Cardiac muscle cell (in vitro differentiated cells and primary cell): Measurements from ENCODE around the gene SLC50A1. TPM values are rescaled to one million over a fixed set of nuclear protein-coding genes. Genes with fewer than 3 reads are reported as not detected.

Experiments used
- DNase-seq, 2 donors: peaks; one replicate each; pipeline versions ENCODE4 v3.0.0 to v3.0.0-alpha.2; 2010 to 2017; ENCODE audit warnings: low read depth in 1 of 2, low spot score in 1 of 2
- H3K27ac ChIP-seq: fragments of 200-600 bp; sonication (generic); 2 replicates; pipeline ENCODE4 v1.5.1; 2016
- H3K27me3 ChIP-seq: fragments of 200-600 bp; sonication (generic); 2 replicates; pipeline ENCODE4 v1.6.0; 2016; ENCODE audit warnings: control low read depth
- H3K36me3 ChIP-seq: fragments of 200-600 bp; sonication (generic); 2 replicates; pipeline ENCODE4 v1.5.1; 2016; ENCODE audit warnings: control low read depth
- H3K4me1 ChIP-seq: fragments of 200-600 bp; sonication (generic); 2 replicates; pipeline ENCODE4 v1.8.1; 2017; ENCODE audit warnings: low read depth, mild to moderate bottlenecking, mixed run types
- H3K4me3 ChIP-seq: fragments of 200-600 bp; sonication (generic); 2 replicates; pipeline ENCODE4 v1.5.1; 2016; ENCODE audit warnings: mild to moderate bottlenecking
- H3K9me3 ChIP-seq: fragments of 200-600 bp; sonication (generic); 2 replicates; pipeline ENCODE4 v1.5.1; 2017; ENCODE audit warnings: low read depth, mild to moderate bottlenecking, control low read depth
- polyA plus RNA-seq: library from polyadenylated mRNA; unstranded; fragments of >200 nt; fragmentation: Nextera tagmentation; extraction: Ambion mirVana; gene quantifications from 2 replicates; pipeline ENCODE4 v1.2.1, GENCODE V29; 2016
- total RNA-seq: library from RNA; depleted of rRNA; stranded (reverse); fragments of >200 nt; gene quantifications from 2 replicates; pipeline ENCODE4 v1.2.3, GENCODE V29; 2016
- TF ChIP-seq, protein P1 (sequence below): IDR thresholded peaks from 2 replicates; pipeline ENCODE4 v1.5.1; 2012; ENCODE audit warnings: low read depth, mild to moderate bottlenecking, low read length

SLC50A1 gene
- total and polyA plus RNA-seq, 2 experiments from 2014 or later: 18.4 to 50.7 TPM

DNA sequence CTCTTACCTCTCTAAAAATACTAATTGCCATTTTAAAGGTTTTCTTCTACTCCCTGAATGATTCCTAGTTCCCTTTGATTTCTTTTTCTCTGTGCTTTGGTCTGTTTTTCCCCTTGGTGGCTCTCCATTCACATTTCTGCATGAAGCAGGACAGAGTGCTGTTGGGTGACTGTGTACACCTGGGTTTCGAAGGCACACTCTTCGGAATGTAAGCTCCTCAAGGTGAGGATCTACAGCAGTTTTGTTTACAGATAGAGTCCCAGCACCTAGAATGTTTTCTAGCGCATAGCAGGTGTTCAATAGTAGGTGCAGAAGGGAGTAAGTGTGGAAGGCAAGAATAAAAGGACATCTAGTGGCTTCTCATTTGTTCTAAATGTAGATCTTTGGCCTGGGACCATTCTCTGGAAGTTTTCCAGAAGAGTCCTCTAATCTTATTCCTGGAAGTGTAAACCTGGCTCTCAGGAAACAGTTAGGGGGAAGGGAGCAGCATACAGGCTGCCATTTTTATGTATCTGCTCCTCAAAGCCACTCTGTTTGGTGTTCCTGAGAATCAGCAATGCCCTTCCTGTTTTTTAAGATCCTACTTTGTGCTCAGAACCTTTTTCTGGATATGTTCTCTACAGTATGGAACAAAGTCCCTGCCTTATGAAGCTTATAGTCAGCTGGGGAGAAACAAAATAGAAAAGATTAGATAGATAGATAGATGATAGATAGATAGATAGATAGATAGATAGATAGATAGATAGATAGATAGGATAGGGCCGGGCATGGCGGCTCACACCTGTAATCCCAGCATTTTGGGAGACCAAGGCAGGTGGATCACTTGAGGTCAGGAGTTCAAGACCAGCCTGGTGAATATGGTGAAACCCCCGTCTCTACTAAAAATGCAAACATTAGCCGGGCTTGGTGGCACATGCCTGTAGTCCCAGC lies 30.8 kb upstream of the SLC50A1 start:
- H3K4me3 ChIP-seq: no peak overlapping the region
- H3K4me1 ChIP-seq: no peaks in the 10 kb centered on the region
- H3K27ac ChIP-seq: no peak overlapping the region
- peak in 1 of 2 donors; percentile 22 for DNase-seq
- H3K9me3 ChIP-seq: no peaks in the 10 kb centered on the region
- H3K36me3 ChIP-seq: no peaks in the 10 kb centered on the region
- peaks cover 9% of the 10 kb centered on the region for H3K27me3 ChIP-seq
- TF ChIP-seq, protein P1, sequence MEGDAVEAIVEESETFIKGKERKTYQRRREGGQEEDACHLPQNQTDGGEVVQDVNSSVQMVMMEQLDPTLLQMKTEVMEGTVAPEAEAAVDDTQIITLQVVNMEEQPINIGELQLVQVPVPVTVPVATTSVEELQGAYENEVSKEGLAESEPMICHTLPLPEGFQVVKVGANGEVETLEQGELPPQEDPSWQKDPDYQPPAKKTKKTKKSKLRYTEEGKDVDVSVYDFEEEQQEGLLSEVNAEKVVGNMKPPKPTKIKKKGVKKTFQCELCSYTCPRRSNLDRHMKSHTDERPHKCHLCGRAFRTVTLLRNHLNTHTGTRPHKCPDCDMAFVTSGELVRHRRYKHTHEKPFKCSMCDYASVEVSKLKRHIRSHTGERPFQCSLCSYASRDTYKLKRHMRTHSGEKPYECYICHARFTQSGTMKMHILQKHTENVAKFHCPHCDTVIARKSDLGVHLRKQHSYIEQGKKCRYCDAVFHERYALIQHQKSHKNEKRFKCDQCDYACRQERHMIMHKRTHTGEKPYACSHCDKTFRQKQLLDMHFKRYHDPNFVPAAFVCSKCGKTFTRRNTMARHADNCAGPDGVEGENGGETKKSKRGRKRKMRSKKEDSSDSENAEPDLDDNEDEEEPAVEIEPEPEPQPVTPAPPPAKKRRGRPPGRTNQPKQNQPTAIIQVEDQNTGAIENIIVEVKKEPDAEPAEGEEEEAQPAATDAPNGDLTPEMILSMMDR: no peak

DNA sequence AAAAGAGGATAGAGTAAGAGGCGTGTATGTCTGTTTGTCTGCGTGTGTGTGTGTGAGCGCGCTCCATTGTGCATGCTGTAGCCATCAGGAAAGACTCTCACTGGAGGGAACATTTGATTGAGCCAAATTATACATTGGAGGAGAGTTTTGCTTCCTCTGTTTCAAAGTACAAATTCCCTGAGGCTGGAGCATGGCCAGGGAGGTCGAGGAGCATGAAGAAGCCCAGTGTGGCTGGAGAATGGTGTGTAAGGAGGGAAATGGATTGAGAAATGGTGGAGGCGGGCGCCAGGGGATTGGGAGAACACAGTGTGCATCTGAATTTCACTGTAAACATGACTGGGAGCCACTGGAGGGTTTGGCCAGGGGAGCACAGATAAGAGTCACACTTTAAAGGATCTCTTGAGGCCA lies 30.0 kb upstream of the SLC50A1 start:
- Histone ChIP-seq H3K27ac (no peak overlapping the region), H3K9me3 (no peaks in the 10 kb centered on the region), H3K4me1 (no peaks in the 10 kb centered on the region), H3K27me3 (peaks cover 9% of the 10 kb centered on the region), H3K4me3 (no peak overlapping the region), H3K36me3 (no peaks in the 10 kb centered on the region)
- DNase-seq: peak in 1 of 2 donors; percentile 92
- TF ChIP-seq, protein P1: no peak

DNA sequence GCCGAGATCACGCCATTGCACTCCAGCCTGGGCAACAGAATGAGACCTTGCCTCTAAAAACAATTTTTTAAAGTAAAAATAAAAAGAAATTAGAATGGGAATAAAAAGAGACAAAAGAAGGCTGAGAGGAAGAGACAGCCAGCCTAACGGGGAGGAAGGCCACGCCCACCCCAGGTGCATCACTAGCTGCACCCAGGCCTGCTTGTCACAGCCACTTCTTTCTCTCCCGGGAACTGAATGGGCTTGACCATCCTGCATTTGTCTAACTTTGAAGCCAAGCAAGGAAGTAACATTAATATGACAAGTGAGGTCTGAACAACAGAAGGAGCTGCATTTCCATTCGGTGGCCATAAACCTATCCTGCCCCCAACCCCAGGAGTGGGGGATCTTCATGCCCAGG lies 28.8 kb upstream of the SLC50A1 start:
- no peak overlapping the region for H3K4me3 ChIP-seq
- no peaks in the 10 kb centered on the region for H3K4me1 ChIP-seq
- no peaks in the 10 kb centered on the region for H3K36me3 ChIP-seq
- TF ChIP-seq, protein P1: no peak
- no peak overlapping the region for H3K27ac ChIP-seq
- no peak for DNase-seq
- no peaks in the 10 kb centered on the region for H3K9me3 ChIP-seq
- peaks cover 9% of the 10 kb centered on the region for H3K27me3 ChIP-seq

DNA sequence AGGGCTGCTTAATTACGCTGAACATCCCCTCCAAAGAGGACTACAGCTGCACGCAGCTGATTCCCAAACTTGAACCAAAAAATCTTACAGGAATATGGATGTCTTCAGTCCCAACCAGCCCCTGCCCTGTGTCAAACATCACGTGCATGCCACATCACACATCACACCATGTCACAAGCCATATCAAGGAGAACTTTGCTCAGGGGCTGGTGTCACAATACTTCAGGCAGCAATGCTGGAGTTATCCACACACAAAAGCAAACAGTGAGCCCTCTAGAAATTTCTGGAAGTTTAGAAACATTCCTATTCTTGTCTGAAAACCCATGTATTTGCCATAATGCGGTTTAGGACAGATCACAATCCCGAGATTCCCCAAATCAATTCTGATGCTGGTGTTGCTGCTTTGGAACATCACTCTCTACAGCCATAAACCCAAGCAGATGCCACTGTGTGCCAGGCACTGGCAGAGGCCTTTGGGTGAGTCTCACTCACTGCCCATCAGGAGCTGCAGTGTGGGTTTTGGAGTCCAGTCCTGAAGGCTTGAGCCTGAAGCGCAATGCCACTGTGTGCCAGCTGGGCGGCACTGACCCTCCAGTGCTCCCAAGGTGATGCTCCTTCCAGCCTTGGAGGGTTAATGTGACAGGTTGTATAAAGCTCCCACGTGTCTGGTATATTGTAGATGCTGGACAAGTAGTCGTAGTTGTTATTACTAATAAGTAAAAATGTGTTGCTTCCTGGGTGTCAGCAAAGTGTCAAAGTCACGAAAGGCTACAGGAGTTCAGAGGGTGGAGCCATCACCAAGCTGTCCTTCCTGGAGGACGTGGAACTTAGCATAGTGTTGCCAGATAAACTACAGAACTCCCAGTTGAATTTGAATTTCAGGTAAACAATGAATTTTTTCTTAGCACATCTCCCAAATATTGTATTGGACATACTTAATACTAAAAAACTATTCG lies 28.1 kb upstream of the SLC50A1 start:
- Histone ChIP-seq H3K27me3 (peaks cover 9% of the 10 kb centered on the region), H3K27ac (no peak overlapping the region), H3K4me3 (no peak overlapping the region), H3K4me1 (no peaks in the 10 kb centered on the region), H3K9me3 (no peaks in the 10 kb centered on the region), H3K36me3 (no peaks in the 10 kb centered on the region)
- no peak for DNase-seq
- TF ChIP-seq, protein P1: no peak

DNA sequence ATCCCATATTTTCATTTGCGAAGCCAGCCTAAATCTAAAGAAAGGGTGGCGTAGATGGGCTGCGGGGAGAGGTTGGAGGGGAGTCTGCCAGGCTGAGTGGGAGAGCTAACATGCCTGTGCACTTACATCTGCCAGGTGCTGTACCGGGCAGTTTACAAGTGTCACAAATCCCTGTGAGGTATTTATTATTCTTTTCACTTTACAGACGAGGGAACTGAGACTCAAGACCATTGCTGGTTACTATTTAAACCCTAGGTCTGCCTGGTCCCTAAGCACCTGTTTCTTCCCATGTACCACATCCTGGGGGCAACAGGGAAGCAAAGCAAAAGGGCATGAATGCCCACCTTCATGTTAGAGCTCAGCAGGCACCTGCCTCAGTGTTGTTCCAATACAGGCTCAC lies 27.4 kb upstream of the SLC50A1 start:
- H3K9me3 ChIP-seq: no peaks in the 10 kb centered on the region
- TF ChIP-seq, protein P1: no peak

More for the DNA sequence above, 27.4 kb upstream of the SLC50A1 start:
- no peaks in the 10 kb centered on the region for H3K4me1 ChIP-seq
- no peak overlapping the region for H3K4me3 ChIP-seq
- H3K36me3 ChIP-seq: no peaks in the 10 kb centered on the region
- peaks cover 9% of the 10 kb centered on the region for H3K27me3 ChIP-seq
- no peak overlapping the region for H3K27ac ChIP-seq
- no peak for DNase-seq
